H9 (cell line): ENCODE results near the gene PPTC7. TPM values are rescaled to one million over a fixed set of nuclear protein-coding genes. Genes with fewer than 3 reads are reported as not detected.

Experiments used
- DNase-seq: peaks from one replicate; pipeline ENCODE4 v3.0.0-alpha.2; 2017
- H2AFZ ChIP-seq: one replicate; pipeline ENCODE4 v1.6.1; 2013; ENCODE audit warnings: mild to moderate bottlenecking, low read length, control low read depth, moderate library complexity
- H2AK5ac ChIP-seq: 2 replicates; pipeline ENCODE4 v1.6.1; 2013; ENCODE audit warnings: low read length, control low read depth, mixed read lengths; ENCODE audit not compliant: insufficient read length
- H2BK120ac ChIP-seq: one replicate; pipeline ENCODE4 v1.6.1; 2013; ENCODE audit warnings: low read depth, mild to moderate bottlenecking, low read length, control low read depth, inconsistent platforms; ENCODE audit not compliant: poor library complexity, severe bottlenecking
- H2BK12ac ChIP-seq: 2 replicates; pipeline ENCODE4 v1.6.1; 2013; ENCODE audit warnings: low read length, control low read depth, mixed read lengths, low read depth; ENCODE audit not compliant: insufficient read length
- H2BK15ac ChIP-seq: 2 replicates; pipeline ENCODE4 v1.6.1; 2013; ENCODE audit warnings: low read depth, low read length, control low read depth
- H2BK20ac ChIP-seq: one replicate; pipeline ENCODE4 v1.6.1; 2013; ENCODE audit warnings: low read depth, mild to moderate bottlenecking, low read length, control low read depth, inconsistent platforms; ENCODE audit not compliant: poor library complexity, severe bottlenecking
- H2BK5ac ChIP-seq: 2 replicates; pipeline ENCODE4 v1.6.1; 2013; ENCODE audit warnings: low read length, control low read depth, mixed read lengths; ENCODE audit not compliant: insufficient read length
- H3K14ac ChIP-seq: 2 replicates; pipeline ENCODE4 v1.6.1; 2013; ENCODE audit warnings: low read length, control low read depth; ENCODE audit not compliant: insufficient read depth
- H3K18ac ChIP-seq: 2 replicates; pipeline ENCODE4 v1.6.1; 2013; ENCODE audit warnings: low read depth, mild to moderate bottlenecking, mixed read lengths, low read length, control low read depth; ENCODE audit not compliant: insufficient read length
- H3K23ac ChIP-seq: 2 replicates; pipeline ENCODE4 v1.6.1; 2013; ENCODE audit warnings: low read length, control low read depth, mixed read lengths, low read depth; ENCODE audit not compliant: insufficient read length
- H3K23me2 ChIP-seq: 2 replicates; pipeline ENCODE4 v1.6.1; 2013; ENCODE audit warnings: low read depth, mild to moderate bottlenecking, mixed read lengths, low read length, control low read depth; ENCODE audit not compliant: insufficient read length, poor library complexity, severe bottlenecking
- H3K27ac ChIP-seq: 2 replicates; pipeline ENCODE4 v1.5.1; 2013; ENCODE audit warnings: low read length, control low read depth, mixed read lengths, low read depth; ENCODE audit not compliant: insufficient read length
- H3K27me3 ChIP-seq: 2 replicates; pipeline ENCODE4 v1.6.1; 2013; ENCODE audit warnings: low read length, control low read depth, inconsistent platforms; ENCODE audit not compliant: insufficient read depth
- H3K4ac ChIP-seq: 2 replicates; pipeline ENCODE4 v1.6.1; 2013; ENCODE audit warnings: low read depth, mild to moderate bottlenecking, control low read depth, inconsistent platforms, low read length, moderate library complexity
- H3K4me1 ChIP-seq: 2 replicates; pipeline ENCODE4 v1.6.1; 2013; ENCODE audit warnings: low read length, control low read depth, inconsistent platforms; ENCODE audit not compliant: insufficient read depth
- H3K4me2 ChIP-seq: 2 replicates; pipeline ENCODE4 v1.6.1; 2013; ENCODE audit warnings: low read length, control low read depth, mixed read lengths; ENCODE audit not compliant: insufficient read length, insufficient read depth
- H3K56ac ChIP-seq: 2 replicates; pipeline ENCODE4 v1.6.1; 2013; ENCODE audit warnings: low read depth, mild to moderate bottlenecking, mixed read lengths, low read length, control low read depth; ENCODE audit not compliant: insufficient read length
- H3K79me1 ChIP-seq: 2 replicates; pipeline ENCODE4 v1.6.1; 2013; ENCODE audit warnings: low read depth, mild to moderate bottlenecking, moderate library complexity, low read length, control low read depth, inconsistent platforms; ENCODE audit not compliant: insufficient read depth, poor library complexity, severe bottlenecking
- H3K79me2 ChIP-seq: 2 replicates; pipeline ENCODE4 v1.6.1; 2013; ENCODE audit warnings: low read length, control low read depth, inconsistent platforms; ENCODE audit not compliant: insufficient read depth
- H3K9ac ChIP-seq: 2 replicates; pipeline ENCODE4 v1.6.1; 2013; ENCODE audit warnings: low read length, control low read depth, mixed read lengths; ENCODE audit not compliant: insufficient read length; ENCODE audit errors: extremely low read depth
- H3K9me3 ChIP-seq: one replicate; pipeline ENCODE4 v1.6.1; 2013; ENCODE audit warnings: low read depth, low read length, inconsistent platforms; ENCODE audit not compliant: control insufficient read depth
- H3T11ph ChIP-seq: one replicate; pipeline ENCODE4 v1.6.1; 2013; ENCODE audit warnings: mild to moderate bottlenecking, low read length, control low read depth, inconsistent platforms
- H4K20me1 ChIP-seq: one replicate; pipeline ENCODE4 v1.6.1; 2013; ENCODE audit not compliant: control insufficient read depth, insufficient read length, insufficient read depth
- H4K5ac ChIP-seq: 2 replicates; pipeline ENCODE4 v1.6.1; 2013; ENCODE audit warnings: low read depth, mild to moderate bottlenecking, mixed read lengths, low read length, control low read depth; ENCODE audit not compliant: insufficient read length
- H4K8ac ChIP-seq: replicated peaks from 2 replicates; pipeline ENCODE4 v1.6.1; 2013; ENCODE audit warnings: low read length, control low read depth, mixed read lengths, low read depth; ENCODE audit not compliant: insufficient read length
- H4K91ac ChIP-seq: 2 replicates; pipeline ENCODE4 v1.6.1; 2013; ENCODE audit warnings: low read depth, mild to moderate bottlenecking, moderate library complexity, mixed read lengths, low read length, control low read depth; ENCODE audit not compliant: insufficient read length
- H3K27ac Mint-ChIP-seq, 3 experiments: 2 replicates in 2 of 3; 3 replicates in 1 of 3; pipeline ENCODE4 v1.8.0; 2020 to 2021; ENCODE audit warnings: mixed read lengths in 3 of 3, mild to moderate bottlenecking in 1 of 3, moderate library complexity in 1 of 3
- H3K27me3 Mint-ChIP-seq: 2 replicates; pipeline ENCODE4 v1.8.0; 2021; ENCODE audit warnings: low read depth, mild to moderate bottlenecking, moderate library complexity, mixed read lengths
- H3K36me3 Mint-ChIP-seq, 3 experiments: 2 replicates in 2 of 3; 3 replicates in 1 of 3; pipeline ENCODE4 v1.8.0; 2020 to 2021; ENCODE audit warnings: low read depth in 3 of 3, mixed read lengths in 3 of 3; ENCODE audit not compliant: insufficient read depth in 1 of 3
- H3K4me1 Mint-ChIP-seq, 2 experiments: 2 replicates each; pipeline ENCODE4 v1.8.0; 2020; ENCODE audit warnings: mixed read lengths in 2 of 2
- H3K4me3 Mint-ChIP-seq, 2 experiments: 2 replicates in 1 of 2; 3 replicates in 1 of 2; pipeline ENCODE4 v1.8.0; 2020 to 2021; ENCODE audit warnings: mild to moderate bottlenecking in 2 of 2, mixed read lengths in 2 of 2, moderate library complexity in 1 of 2
- H3K9me3 Mint-ChIP-seq, 2 experiments: 2 replicates in 1 of 2; 3 replicates in 1 of 2; pipeline ENCODE4 v1.8.0; 2020; ENCODE audit warnings: mild to moderate bottlenecking in 2 of 2, mixed read lengths in 2 of 2, moderate library complexity in 1 of 2
- WGBS: extraction: QIAGEN DNeasy Blood & Tissue Kit; methylation state at CpG from one replicate; pipeline ENCODE4 v1.1.7; 2013; ENCODE audit warnings: missing lambda C conversion rate, low lambda C conversion rate, mixed read lengths; ENCODE audit not compliant: insufficient read length; ENCODE audit errors: extremely low coverage; 5-methylcytosine and 5-hydroxymethylcytosine counted together
- total RNA-seq: library from RNA; stranded (reverse); gene quantifications from 2 replicates; pipeline ENCODE4 v1.2.1, GENCODE V29; 2021
- TF ChIP-seq, protein P1 (sequence below): fragments of 200-600 bp; sonication (generic); conservative IDR thresholded peaks from 3 replicates; pipeline ENCODE4 v1.8.0; 2021; ENCODE audit warnings: antibody characterized with exemption, mild to moderate bottlenecking

Gene PPTC7
- total RNA-seq, 1 experiment from 2014 or later, result 15.8 TPM

DNA sequence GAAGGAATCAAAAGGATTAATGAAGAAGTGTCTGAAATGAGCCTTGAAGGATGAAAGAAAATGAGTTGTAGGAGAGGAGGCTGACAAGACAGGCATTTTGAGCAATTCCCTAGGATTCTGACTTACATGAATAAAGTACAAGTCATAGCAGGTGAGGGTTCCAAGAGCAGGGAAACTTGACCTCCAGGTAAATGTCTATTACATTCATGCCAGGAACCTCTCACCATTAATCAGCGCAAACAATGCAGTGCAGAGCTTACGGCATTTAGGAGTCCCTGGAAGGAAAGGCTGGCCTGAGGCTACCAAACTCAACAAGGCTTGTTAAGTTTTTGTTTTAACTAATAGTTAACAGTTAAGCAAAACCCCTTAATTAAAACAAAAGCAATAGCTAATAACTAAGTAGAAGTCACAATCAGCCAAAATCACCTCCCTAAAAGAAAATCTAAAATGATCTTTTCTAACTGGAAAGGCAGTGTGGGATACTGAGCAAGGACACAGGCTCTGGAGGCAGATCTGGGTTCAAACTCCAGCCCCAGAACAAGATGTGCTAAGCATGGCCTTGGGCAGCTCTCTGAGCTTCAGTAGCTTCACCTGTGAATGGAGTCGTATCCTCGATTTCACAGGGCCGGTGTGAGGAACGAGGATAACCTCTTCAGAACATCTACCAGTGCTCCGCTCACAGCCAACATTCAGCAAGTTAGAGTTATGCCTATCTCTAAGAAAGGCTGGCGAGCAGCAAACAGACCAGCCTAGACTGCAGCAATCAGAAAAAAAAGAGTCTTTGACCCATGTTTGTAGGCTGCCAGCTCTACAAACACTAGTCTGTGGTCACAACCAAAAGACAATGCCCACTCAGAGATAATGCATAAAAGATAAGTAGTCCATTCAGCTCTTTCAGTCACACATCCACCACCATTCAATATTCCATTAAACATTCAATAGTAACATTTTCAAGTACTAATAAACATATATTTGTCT, 16.9 kb downstream of the PPTC7 start:
- H2AK5ac ChIP-seq, result no peak overlapping the region
- no peak overlapping the region for H3K4me3 Mint-ChIP-seq
- H4K20me1 ChIP-seq, result no peaks in the 10 kb centered on the region
- no peak overlapping the region for H2BK20ac ChIP-seq
- H3K14ac ChIP-seq, result no peak overlapping the region
- WGBS, result no CpG with 5 or more reads among the region's 8 CpGs
- no peaks in the 10 kb centered on the region for H3K27me3 ChIP-seq
- no peaks in the 10 kb centered on the region for H3K9me3 ChIP-seq
- no peak overlapping the region for H3K18ac ChIP-seq
- no peak overlapping the region for H4K91ac ChIP-seq
- no peak overlapping the region for H3K4me2 ChIP-seq
- H3K27me3 Mint-ChIP-seq, result no peaks in the 10 kb centered on the region
- no peak overlapping the region for H2BK12ac ChIP-seq
- TF ChIP-seq, protein P1, sequence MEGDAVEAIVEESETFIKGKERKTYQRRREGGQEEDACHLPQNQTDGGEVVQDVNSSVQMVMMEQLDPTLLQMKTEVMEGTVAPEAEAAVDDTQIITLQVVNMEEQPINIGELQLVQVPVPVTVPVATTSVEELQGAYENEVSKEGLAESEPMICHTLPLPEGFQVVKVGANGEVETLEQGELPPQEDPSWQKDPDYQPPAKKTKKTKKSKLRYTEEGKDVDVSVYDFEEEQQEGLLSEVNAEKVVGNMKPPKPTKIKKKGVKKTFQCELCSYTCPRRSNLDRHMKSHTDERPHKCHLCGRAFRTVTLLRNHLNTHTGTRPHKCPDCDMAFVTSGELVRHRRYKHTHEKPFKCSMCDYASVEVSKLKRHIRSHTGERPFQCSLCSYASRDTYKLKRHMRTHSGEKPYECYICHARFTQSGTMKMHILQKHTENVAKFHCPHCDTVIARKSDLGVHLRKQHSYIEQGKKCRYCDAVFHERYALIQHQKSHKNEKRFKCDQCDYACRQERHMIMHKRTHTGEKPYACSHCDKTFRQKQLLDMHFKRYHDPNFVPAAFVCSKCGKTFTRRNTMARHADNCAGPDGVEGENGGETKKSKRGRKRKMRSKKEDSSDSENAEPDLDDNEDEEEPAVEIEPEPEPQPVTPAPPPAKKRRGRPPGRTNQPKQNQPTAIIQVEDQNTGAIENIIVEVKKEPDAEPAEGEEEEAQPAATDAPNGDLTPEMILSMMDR, result no peak
- H4K5ac ChIP-seq, result no peak overlapping the region
- peaks cover 7% of the 10 kb centered on the region; the same call in 1 of the 2 replicates for H3K79me2 ChIP-seq
- peaks cover 4 to 11% of the 10 kb centered on the region in 2 experiments for H3K4me1 Mint-ChIP-seq
- H3K27ac ChIP-seq, result no peak overlapping the region
- H3K9ac ChIP-seq, result no peak overlapping the region
- H3K27ac Mint-ChIP-seq, result peak overlapping the region; percentile 37 to 76 (median 37); a peak in 3 of 7 replicates
- peaks cover 10 to 15% (median 11%) of the 10 kb centered on the region in 3 experiments for H3K36me3 Mint-ChIP-seq
- no peak overlapping the region for H2BK120ac ChIP-seq
- H3K79me1 ChIP-seq, result peaks cover 2% of the 10 kb centered on the region
- H3K56ac ChIP-seq, result no peak overlapping the region
- H2AFZ ChIP-seq, result no peak overlapping the region
- H4K8ac ChIP-seq, result no peak overlapping the region
- H2BK15ac ChIP-seq, result no peak overlapping the region
- no peak overlapping the region for H3K4ac ChIP-seq
- no peak for DNase-seq
- H3K4me1 ChIP-seq, result no peaks in the 10 kb centered on the region
- no peak overlapping the region for H2BK5ac ChIP-seq
- peaks cover 13 to 18% of the 10 kb centered on the region in 2 experiments for H3K9me3 Mint-ChIP-seq
- no peak overlapping the region for H3T11ph ChIP-seq
- no peaks in the 10 kb centered on the region for H3K23me2 ChIP-seq
- H3K23ac ChIP-seq, result no peak overlapping the region
